Activated T-helper 1 cell treated with anti-CD3 and anti-CD28 coated beads, Interleukin-12 subunit alpha, Interleukin-12 subunit beta, Interleukin-2, Interleukin-4 antibody, amounts not matched to agents 30 ng/mL and 10 ng/mL and 1 ng/mL, durations not matched to agents 14 hours and 24 hours and 36 hours (primary cell): ENCODE data around the gene TBCA. TPM values are rescaled to one million over a fixed set of nuclear protein-coding genes. Genes with fewer than 3 reads are reported as not detected.

Experiments
- DNase-seq: peaks from one replicate; pipeline ENCODE4 v3.0.0; 2021; ENCODE audit warnings: low spot score
- H3K27ac Mint-ChIP-seq: one replicate; pipeline ENCODE4 v1.8.0; 2021; ENCODE audit warnings: mild to moderate bottlenecking, mixed read lengths
- H3K27me3 Mint-ChIP-seq: one replicate; pipeline ENCODE4 v1.8.0; 2022; ENCODE audit warnings: mild to moderate bottlenecking, moderate library complexity, mixed read lengths; ENCODE audit not compliant: insufficient read depth
- H3K36me3 Mint-ChIP-seq: one replicate; pipeline ENCODE4 v1.8.0; 2021; ENCODE audit warnings: low read depth, mixed read lengths
- H3K4me1 Mint-ChIP-seq: one replicate; pipeline ENCODE4 v1.8.0; 2021; ENCODE audit warnings: low read depth, mixed read lengths
- H3K4me3 Mint-ChIP-seq: one replicate; pipeline ENCODE4 v1.8.0; 2021; ENCODE audit warnings: mild to moderate bottlenecking, moderate library complexity, mixed read lengths
- H3K9me3 Mint-ChIP-seq: one replicate; pipeline ENCODE4 v1.8.0; 2021; ENCODE audit warnings: mixed read lengths
- intact Hi-C: fragments of 100-400 bp; cut with micrococcal nuclease; formaldehyde crosslinking; loops from one replicate; pipeline ENCODE4 v1.15.1; 2024
- total RNA-seq: library from RNA; stranded (reverse); gene quantifications from 2 replicates; pipeline ENCODE4 v1.2.3, GENCODE V29; 2022

TBCA gene, protein sequence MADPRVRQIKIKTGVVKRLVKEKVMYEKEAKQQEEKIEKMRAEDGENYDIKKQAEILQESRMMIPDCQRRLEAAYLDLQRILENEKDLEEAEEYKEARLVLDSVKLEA
- total RNA-seq = 179 and 212 TPM in 2 replicates

DNA sequence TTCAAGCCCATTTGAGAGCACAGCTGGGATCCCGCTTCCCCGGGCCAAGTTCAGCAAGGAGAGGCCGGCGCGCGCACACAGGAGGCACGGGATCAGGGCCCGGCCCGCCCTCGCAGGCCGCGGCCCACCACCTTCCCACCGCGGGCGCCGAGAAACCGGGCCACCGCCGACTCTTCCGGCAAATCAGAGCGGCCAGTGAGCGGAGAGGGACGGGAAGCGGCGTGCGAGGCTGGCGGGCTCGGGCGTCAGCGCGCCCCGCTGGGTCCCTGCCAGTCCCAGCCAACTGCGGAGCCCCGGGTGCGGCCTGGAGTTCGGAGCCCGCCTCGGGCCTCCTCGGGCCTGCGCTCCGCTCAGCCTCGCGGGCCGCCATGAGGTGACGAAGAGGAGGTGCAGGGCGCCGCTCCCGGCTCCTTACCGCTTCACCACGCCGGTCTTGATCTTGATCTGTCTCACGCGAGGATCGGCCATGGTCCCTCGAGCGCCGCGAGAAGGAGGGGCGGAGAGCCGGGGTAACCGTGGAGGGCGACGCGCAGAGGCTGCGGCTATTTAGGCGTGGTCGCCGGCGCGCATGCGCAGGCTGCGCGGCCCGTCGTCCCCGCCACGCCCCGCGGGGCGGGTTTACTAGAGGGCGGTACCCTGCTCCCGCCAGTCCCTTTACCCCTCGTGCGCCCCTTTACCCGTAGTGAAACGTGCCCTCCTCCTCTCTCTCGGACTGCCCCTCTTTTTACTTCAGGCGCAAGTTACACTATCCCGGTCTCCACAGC, at the start of gene TBCA:
TSS of gene TBCA (minus strand) at position 550 of the 764 bp plus-strand sequence. CDS start at position 468, 82 bp downstream.
- Mint-ChIP-seq H3K4me3 (peak within 1 kb of the TSS; percentile 91), H3K4me1 (peaks cover 48% of the 10 kb centered on the region), H3K9me3 (no peaks in the 10 kb centered on the region), H3K27ac (peak within 1 kb of the TSS; percentile 97), H3K36me3 (peaks cover 24% of the 10 kb centered on the region), H3K27me3 (peaks cover 2% of the 10 kb centered on the region)
- intact Hi-C loops = loop anchor here (1.0 to 10.0 kb wide), 10 partner anchors 25 to 1739 kb away; partner anchors contain the start of genes AGGF1, AP3B1, ARSB and F2R
- DNase-seq = peak; percentile 92

DNA sequence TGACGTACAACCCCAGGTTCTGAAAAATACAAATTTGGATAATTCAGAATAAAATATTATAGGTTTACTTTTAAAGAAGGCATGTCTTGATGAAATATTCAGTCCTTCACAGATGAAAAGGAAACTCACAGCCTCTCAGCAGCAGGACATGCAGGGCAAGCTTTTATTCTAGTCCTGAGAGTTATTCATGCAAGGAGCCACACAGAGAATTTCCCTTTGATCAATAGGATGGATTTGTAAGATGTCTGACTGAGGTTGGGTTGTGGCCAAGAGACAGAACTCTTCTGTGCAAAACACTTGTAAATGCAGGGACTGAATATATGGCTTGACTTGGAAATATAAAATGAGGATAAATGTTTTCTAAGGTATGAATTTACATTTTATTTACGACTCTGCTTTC, 48.8 kb upstream of the TBCA start:
- no peaks in the 10 kb centered on the region for H3K36me3 Mint-ChIP-seq
- H3K4me1 Mint-ChIP-seq = no peaks in the 10 kb centered on the region
- H3K9me3 Mint-ChIP-seq = no peaks in the 10 kb centered on the region
- DNase-seq = no peak
- no peak overlapping the region for H3K27ac Mint-ChIP-seq
- no peak overlapping the region for H3K4me3 Mint-ChIP-seq
- peaks cover 14% of the 10 kb centered on the region for H3K27me3 Mint-ChIP-seq
- intact Hi-C loops = no loop called here

DNA sequence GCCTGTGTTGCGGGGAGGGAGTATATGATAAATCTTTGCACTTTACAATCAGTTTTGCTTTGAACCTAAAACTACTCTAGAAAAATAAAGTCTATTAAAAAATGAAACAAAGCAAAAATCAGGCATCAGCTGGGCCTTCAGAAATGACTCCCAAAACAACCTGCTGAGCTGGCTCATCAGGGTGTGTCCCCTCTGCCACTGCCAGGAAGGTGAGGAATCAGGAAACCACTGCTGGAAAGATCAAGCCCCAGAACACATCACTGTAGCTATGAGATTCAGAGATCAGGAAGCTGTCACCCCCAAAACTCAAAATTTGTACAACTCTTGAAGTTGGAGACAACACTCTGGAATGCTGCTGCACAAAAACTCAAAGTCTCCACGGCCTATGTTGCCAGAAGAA, 40.5 kb upstream of the TBCA start:
- H3K4me1 Mint-ChIP-seq = no peaks in the 10 kb centered on the region
- H3K27ac Mint-ChIP-seq = no peak overlapping the region
- no peak for DNase-seq
- H3K9me3 Mint-ChIP-seq = no peaks in the 10 kb centered on the region
- intact Hi-C loops = no loop called here
- H3K36me3 Mint-ChIP-seq = no peaks in the 10 kb centered on the region
- H3K27me3 Mint-ChIP-seq = no peaks in the 10 kb centered on the region
- no peak overlapping the region for H3K4me3 Mint-ChIP-seq

DNA sequence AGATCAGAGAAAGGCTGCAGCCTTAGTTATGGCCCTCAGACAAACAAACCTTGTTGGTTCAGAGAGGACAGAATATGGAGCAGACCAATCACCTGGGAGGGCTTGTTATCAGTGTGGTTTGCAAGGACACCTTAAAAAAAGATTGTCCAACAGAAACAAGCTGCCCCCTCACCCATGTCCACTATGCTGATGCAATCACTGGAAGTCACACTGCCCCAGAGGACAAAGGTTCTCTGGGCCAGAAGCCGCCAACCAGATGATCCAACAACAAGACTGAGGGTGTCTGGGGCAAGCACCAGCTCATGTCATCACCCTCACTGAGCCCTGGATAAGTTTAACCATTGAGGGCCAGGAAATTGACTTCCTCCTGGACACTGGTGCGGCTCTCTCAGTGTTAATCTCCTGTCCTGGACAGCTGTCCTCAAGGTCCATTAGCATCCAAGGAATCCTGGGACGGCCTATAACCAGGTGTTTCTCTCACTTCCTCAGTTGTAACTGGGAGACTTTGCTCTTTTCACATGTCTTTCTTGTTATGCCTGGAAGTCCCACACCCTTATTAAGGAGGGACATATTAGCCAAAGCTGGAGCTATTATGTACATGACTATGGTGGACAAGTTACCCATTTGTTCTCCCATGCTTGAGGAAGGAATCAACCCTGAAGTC, 36.9 kb upstream of the TBCA start:
- H3K27me3 Mint-ChIP-seq = no peaks in the 10 kb centered on the region
- H3K27ac Mint-ChIP-seq = no peak overlapping the region
- H3K36me3 Mint-ChIP-seq = no peaks in the 10 kb centered on the region
- H3K4me3 Mint-ChIP-seq = no peak overlapping the region
- intact Hi-C loops = no loop called here
- no peak for DNase-seq
- peaks cover 19% of the 10 kb centered on the region for H3K9me3 Mint-ChIP-seq
- H3K4me1 Mint-ChIP-seq = no peaks in the 10 kb centered on the region

DNA sequence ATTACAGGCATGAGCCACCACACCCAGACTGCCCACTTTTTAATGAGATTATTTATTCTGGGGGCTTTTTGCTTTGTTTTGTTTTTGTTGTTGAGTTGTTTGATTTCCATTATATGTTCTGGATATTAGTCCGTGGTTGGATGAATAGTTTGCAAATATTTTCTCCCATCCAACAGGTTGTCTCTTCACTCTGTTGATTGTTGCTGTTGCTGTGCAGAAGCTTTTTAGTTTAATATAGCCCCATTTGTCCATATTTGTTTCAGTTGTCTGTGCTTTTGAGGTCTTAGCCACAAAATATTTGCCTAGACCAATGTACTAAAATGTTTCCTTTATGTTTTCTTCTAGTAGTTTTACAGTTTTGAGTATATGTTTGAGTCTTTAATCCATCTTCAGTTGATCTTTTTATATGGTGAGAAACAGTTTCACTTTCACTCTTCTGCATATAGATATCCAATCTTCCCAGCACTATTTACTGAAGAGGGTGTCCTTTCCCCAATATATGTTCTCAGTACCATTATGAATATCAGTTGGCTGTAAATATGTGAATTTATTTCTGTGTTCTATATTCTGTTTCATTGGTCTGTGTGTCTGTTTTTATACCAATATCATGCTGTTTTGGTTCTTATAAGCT, 30.2 kb upstream of the TBCA start:
- peak overlapping the region; percentile 47 for H3K4me3 Mint-ChIP-seq
- no peak for DNase-seq
- no peaks in the 10 kb centered on the region for H3K36me3 Mint-ChIP-seq
- no peak overlapping the region for H3K27ac Mint-ChIP-seq
- H3K9me3 Mint-ChIP-seq = peaks cover 24% of the 10 kb centered on the region
- H3K27me3 Mint-ChIP-seq = peaks cover 6% of the 10 kb centered on the region
- intact Hi-C loops = no loop called here
- peaks cover 8% of the 10 kb centered on the region for H3K4me1 Mint-ChIP-seq

GRCh38 chr5:77798456-77798855, 22.3 kb upstream of the TBCA start:
- no peak overlapping the region for H3K27ac Mint-ChIP-seq
- DNase-seq = no peak
- H3K36me3 Mint-ChIP-seq = no peaks in the 10 kb centered on the region
- H3K4me1 Mint-ChIP-seq = no peaks in the 10 kb centered on the region
- intact Hi-C loops = no loop called here
- peaks cover 23% of the 10 kb centered on the region for H3K27me3 Mint-ChIP-seq
- no peak overlapping the region for H3K4me3 Mint-ChIP-seq
- peaks cover 14% of the 10 kb centered on the region for H3K9me3 Mint-ChIP-seq

- Mint-ChIP-seq H3K27ac (no peak overlapping the region), H3K9me3 (peaks cover 9% of the 10 kb centered on the region), H3K4me3 (no peak overlapping the region), H3K27me3 (peaks cover 28% of the 10 kb centered on the region), H3K36me3 (no peaks in the 10 kb centered on the region), H3K4me1 (no peaks in the 10 kb centered on the region)
- intact Hi-C loops = no loop called here
- DNase-seq = no peak
Measured at GRCh38 chr5:77797136-77797535, 21.0 kb upstream of the TBCA start.

DNA sequence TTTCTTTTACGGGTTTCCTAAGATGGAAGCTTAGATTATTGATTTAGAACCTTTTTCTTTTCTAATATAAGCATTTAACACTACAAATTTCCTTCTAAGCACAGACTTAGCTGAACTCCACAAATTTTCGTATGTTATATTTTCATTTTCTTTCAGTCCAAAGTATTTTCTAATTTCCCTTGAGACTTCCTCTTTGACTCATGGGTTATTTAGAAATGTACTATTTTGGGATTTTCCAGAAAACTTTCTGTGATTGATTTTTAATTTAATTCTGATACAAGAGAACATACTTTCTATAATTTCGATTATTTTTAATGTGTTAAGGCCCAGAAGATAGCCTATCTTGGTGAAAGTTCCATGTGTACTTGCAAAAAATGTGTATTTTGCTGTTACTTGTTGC, 19.7 kb upstream of the TBCA start:
- DNase-seq = no peak
- Mint-ChIP-seq H3K36me3 (no peaks in the 10 kb centered on the region), H3K4me1 (no peaks in the 10 kb centered on the region), H3K27ac (no peak overlapping the region), H3K4me3 (no peak overlapping the region), H3K9me3 (peaks cover 9% of the 10 kb centered on the region), H3K27me3 (peaks cover 33% of the 10 kb centered on the region)
- intact Hi-C loops = no loop called here

DNA sequence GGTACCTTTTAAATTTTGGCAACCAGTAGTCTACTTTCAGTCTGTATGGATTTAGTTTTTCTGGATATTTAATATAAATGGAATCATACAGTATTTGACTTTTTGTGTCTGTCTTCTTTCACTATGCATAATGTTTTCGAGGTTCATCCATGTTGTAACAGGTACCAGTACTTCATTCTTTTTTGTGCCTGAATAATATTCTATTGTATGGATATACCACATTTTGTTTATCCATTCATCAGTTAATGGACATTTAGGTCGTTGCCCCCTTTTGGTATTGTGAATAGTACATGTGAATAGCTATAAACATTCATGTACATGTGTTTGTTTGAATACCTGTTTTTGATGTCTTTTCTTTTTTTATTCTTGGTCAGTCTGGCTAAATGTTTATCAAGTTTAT, 19.1 kb upstream of the TBCA start:
- H3K4me3 Mint-ChIP-seq = no peak overlapping the region
- intact Hi-C loops = no loop called here
- H3K4me1 Mint-ChIP-seq = no peaks in the 10 kb centered on the region
- no peak overlapping the region for H3K27ac Mint-ChIP-seq
- H3K27me3 Mint-ChIP-seq = peaks cover 33% of the 10 kb centered on the region
- DNase-seq = no peak
- H3K9me3 Mint-ChIP-seq = peaks cover 9% of the 10 kb centered on the region
- H3K36me3 Mint-ChIP-seq = no peaks in the 10 kb centered on the region

DNA sequence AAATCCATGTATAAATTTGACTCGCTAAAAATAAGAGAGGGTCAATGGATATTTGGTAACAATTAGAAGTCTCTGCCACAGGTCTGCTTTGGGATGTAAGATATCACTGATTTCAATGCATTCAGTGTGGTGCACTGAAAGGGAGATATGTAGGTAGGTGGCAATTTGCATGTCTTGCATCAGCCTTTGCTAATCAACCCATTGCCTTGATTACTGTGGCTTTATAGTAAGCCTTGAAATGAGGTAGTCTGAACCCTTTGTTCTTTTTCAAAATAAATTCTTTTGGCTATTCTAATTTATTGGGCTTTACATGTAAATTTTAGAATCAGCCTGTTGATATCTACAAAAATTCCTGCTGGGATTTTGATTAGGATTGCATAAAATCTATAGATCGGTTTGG, 15.8 kb upstream of the TBCA start:
- Mint-ChIP-seq H3K27me3 (peaks cover 27% of the 10 kb centered on the region), H3K4me3 (no peak overlapping the region), H3K9me3 (peaks cover 6% of the 10 kb centered on the region), H3K4me1 (no peaks in the 10 kb centered on the region), H3K27ac (no peak overlapping the region), H3K36me3 (no peaks in the 10 kb centered on the region)
- no peak for DNase-seq
- intact Hi-C loops = no loop called here

GRCh38 chr5:77791356-77791755, 15.2 kb upstream of the TBCA start:
- Mint-ChIP-seq H3K4me3 (no peak overlapping the region), H3K4me1 (no peaks in the 10 kb centered on the region), H3K9me3 (peaks cover 6% of the 10 kb centered on the region), H3K36me3 (no peaks in the 10 kb centered on the region), H3K27ac (no peak overlapping the region), H3K27me3 (peaks cover 22% of the 10 kb centered on the region)
- intact Hi-C loops = no loop called here
- no peak for DNase-seq

DNA sequence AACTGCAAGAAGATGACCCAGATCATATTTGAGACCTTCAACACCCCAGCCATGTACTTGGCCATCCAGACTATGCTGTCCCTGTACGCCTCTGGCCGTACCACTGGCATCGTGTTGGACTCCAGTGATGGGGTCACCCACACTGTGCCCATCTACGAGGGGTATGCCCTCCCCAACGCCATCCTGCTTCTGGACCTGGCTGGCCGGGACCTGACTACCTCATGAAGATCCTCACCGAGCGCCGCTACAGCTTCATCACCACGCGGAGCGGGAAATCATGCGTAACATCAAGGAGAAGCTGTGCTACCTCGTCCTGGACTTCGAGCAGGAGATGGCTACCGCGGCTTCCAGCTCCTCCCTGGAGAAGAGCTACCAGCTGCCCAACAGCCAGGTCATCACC, 9.1 kb upstream of the TBCA start:
- Mint-ChIP-seq H3K4me3 (no peak overlapping the region), H3K27ac (no peak overlapping the region), H3K4me1 (no peaks in the 10 kb centered on the region), H3K27me3 (peaks cover 4% of the 10 kb centered on the region), H3K9me3 (no peaks in the 10 kb centered on the region), H3K36me3 (no peaks in the 10 kb centered on the region)
- DNase-seq = no peak
- intact Hi-C loops = no loop called here

- H3K27me3 Mint-ChIP-seq = peaks cover 3% of the 10 kb centered on the region
- H3K27ac Mint-ChIP-seq = no peak overlapping the region
- H3K4me1 Mint-ChIP-seq = no peaks in the 10 kb centered on the region
- DNase-seq = no peak
- no peak overlapping the region for H3K4me3 Mint-ChIP-seq
- intact Hi-C loops = no loop called here
- no peaks in the 10 kb centered on the region for H3K9me3 Mint-ChIP-seq
- H3K36me3 Mint-ChIP-seq = no peaks in the 10 kb centered on the region
Measured at GRCh38 chr5:77784735-77785134, 8.6 kb upstream of the TBCA start.
